Measurements from ENCODE around the gene PCNX2.

GRCh38 chr1:233042834-233043233 lies 252.7 kb downstream of the PCNX2 start:
- TF ChIP-seq CTCF (IDR thresholded peaks at IDR 0.05; ENCODE audit: low read length) (no peak), EZH2 (optimal IDR thresholded peaks at IDR 0.05; ENCODE audit: low read depth, low read length) (no peak)
